ENCODE results near the gene ACTBL2.

The ACTBL2 gene

GRCh38 chr5:57493034-57493433 is 10.4 kb upstream of the ACTBL2 start:
- no peak for TF ChIP-seq CTCF (IDR thresholded peaks at IDR 0.05; ENCODE audit: borderline replicate concordance, insufficient read depth, low read depth, low read length)
- H3K4me3 ChIP-seq (ENCODE audit: low read depth, low read length), result no peak overlapping the region

- H3K4me3 ChIP-seq (ENCODE audit: low read depth, low read length), result no peak overlapping the region
- no peak for TF ChIP-seq CTCF (IDR thresholded peaks at IDR 0.05; ENCODE audit: borderline replicate concordance, insufficient read depth, low read depth, low read length)
These were observed 10.0 kb upstream of the ACTBL2 start for GRCh38 chr5:57492632-57493031.

- TF ChIP-seq CTCF (IDR thresholded peaks at IDR 0.05; ENCODE audit: borderline replicate concordance, insufficient read depth, low read depth, low read length), result no peak
- H3K4me3 ChIP-seq (ENCODE audit: low read depth, low read length), result no peak overlapping the region
These were observed 8.9 kb upstream of the ACTBL2 start for GRCh38 chr5:57491369-57491965.

- no peak overlapping the region for H3K4me3 ChIP-seq (ENCODE audit: low read depth, low read length)
- no peak for TF ChIP-seq CTCF (IDR thresholded peaks at IDR 0.05; ENCODE audit: borderline replicate concordance, insufficient read depth, low read depth, low read length)
These were observed 5.8 kb upstream of the ACTBL2 start for GRCh38 chr5:57488215-57488955.

GRCh38 chr5:57486027-57486602 is 3.5 kb upstream of the ACTBL2 start:
- TF ChIP-seq CTCF (IDR thresholded peaks at IDR 0.05; ENCODE audit: borderline replicate concordance, insufficient read depth, low read depth, low read length), result no peak
- no peak overlapping the region for H3K4me3 ChIP-seq (ENCODE audit: low read depth, low read length)

GRCh38 chr5:57478826-57479225 is 3.8 kb downstream of the ACTBL2 start:
- TF ChIP-seq CTCF (IDR thresholded peaks at IDR 0.05; ENCODE audit: borderline replicate concordance, insufficient read depth, low read depth, low read length), result no peak
- no peak overlapping the region for H3K4me3 ChIP-seq (ENCODE audit: low read depth, low read length)

All from GM12875 (cell line).